Choroid plexus epithelial cell (primary cell): Measurements from ENCODE around the gene AJAP1.

Experiments used
- DNase-seq: peaks from one replicate; pipeline ENCODE4 v3.0.0-alpha.2; 2010; ENCODE audit warnings: low read depth
- H3K4me3 ChIP-seq: 2 replicates; pipeline ENCODE4 v1.5.1; 2011; ENCODE audit warnings: low read depth, mild to moderate bottlenecking, control low read depth, low read length, moderate library complexity
- CTCF ChIP-seq: conservative IDR thresholded peaks from 2 replicates; pipeline ENCODE4 v1.5.1; 2011; ENCODE audit warnings: low read depth, mild to moderate bottlenecking, control low read depth, inconsistent platforms, low read length, moderate library complexity

The AJAP1 gene

DNA sequence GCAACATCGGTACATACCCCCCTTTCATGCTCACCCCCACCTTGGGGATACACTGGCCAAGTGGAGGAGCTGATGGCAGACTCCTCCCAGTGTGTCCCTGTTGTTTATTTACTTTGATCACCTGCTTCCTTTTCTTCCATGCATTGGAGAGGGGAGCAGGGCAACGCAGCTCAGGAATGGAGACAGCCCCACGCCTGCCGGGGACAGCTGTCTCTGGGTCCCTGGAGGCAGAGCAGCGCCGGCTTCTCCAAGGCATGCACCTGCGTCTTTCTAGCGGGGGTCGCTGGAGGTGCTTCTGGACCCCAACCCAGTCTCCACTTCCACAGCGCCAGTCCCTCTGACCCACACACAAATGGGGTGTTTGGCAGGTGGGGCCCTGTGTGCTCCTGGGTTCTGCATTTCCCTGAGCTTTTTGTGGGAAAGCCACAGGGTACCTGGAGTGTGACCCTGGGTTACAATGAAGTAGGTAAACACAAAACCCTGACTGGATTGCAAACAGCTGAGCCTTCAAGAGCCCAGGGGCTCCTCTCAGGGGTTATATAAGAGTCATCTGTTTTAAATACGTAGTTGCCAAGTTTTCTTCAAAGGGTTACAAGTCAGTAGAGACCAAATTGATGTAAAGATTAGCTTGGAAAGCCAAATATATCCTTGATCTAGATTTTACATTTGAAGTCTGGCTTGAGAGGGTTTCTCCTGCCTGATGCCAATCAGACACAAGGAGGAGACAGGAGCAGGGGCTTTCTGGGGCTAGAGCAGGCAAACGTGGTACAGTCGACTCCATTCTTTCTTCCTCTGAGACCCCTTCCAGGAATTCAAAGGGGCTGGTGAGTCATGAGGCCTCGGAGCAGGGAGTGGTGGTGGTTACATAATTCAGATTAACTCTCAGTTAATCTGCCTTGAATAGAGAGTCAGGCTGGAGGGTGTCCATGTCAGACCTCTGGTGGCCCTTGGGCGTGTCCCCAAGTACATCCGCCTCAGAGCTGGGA, 4.5 kb downstream of the AJAP1 start:
- TF ChIP-seq CTCF: no peak
- H3K4me3 ChIP-seq: no peak overlapping the region
- DNase-seq: no peak

- no peak for TF ChIP-seq CTCF
- no peak for DNase-seq
Measured at GRCh38 chr1:4660917-4661594, 6.6 kb downstream of the AJAP1 start.

GRCh38 chr1:4661595-4661917, 7.1 kb downstream of the AJAP1 start:
- no peak for TF ChIP-seq CTCF

More at GRCh38 chr1:4660917-4661594, 6.6 kb downstream of the AJAP1 start:
- H3K4me3 ChIP-seq: no peak overlapping the region

DNA sequence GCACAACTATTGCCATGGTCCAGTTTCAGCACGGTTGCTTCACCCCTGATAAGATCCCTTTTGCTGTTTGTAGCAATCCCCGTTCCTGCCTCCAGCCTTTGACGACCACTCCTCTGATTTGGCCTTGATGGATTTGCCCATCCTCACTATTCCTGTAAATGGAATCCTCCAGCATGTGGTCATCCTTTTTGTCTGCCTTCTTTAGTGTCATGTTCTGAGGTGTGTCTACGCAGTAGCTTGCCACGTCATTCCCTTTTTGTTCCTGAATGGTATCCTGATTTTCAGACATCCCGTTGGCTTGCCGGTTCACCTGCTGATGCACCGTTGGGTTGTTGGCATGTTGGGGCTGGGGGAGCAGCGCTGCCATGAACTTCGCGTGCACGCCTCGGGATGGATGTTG, 7.8 kb downstream of the AJAP1 start:
- no peak for TF ChIP-seq CTCF
- H3K4me3 ChIP-seq: no peak overlapping the region
- DNase-seq: no peak

More at GRCh38 chr1:4661595-4661917, 7.1 kb downstream of the AJAP1 start:
- H3K4me3 ChIP-seq: no peak overlapping the region
- no peak for DNase-seq

GRCh38 chr1:4662723-4663122, 8.3 kb downstream of the AJAP1 start:
- no peak for DNase-seq
- H3K4me3 ChIP-seq: no peak overlapping the region
- no peak for TF ChIP-seq CTCF

DNA sequence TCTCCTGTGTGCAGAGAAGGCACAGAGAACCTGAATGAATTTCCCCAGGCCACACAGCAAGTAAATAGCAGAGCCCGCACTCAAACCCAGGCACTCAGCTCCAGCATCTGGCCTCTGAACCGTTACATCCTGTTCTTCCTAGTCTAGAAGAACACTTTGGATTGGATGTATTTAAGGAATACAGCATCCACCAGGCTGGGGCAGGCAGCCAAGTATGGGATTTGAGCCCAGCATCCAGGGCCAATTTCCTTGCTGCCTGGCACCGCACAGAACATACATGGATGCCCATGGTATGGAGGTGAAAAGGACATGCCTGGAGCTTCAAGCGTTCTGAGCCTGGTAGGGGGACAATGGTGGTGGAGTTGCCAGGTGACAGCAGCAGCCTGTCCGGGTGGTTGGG, 9.7 kb downstream of the AJAP1 start:
- no peak overlapping the region for H3K4me3 ChIP-seq
- no peak for TF ChIP-seq CTCF
- no peak for DNase-seq

DNA sequence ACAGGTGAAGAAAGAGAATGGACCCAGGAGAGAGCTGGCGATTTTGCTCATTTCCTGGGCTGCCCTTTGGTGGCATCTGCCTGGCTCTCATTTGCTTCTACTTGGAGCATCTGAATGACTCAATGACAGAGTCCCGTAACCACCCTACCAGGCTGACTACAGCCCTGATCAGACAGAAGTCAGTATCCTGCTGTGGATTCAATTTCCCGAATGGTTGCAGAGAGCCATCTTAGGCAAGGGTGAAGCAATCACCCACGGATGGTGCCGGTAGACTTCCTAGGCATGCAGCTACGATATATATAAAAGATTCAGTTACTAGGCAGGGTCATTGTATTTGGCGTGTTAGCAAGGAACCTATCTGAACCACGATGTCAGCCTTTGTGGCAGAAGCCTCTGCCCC, 10.2 kb downstream of the AJAP1 start:
- DNase-seq: no peak
- no peak for TF ChIP-seq CTCF

More for the DNA sequence above, 10.2 kb downstream of the AJAP1 start:
- H3K4me3 ChIP-seq: no peak overlapping the region
